Activated naive CD4-positive, alpha-beta T cell treated with anti-CD3 and anti-CD28 coated beads, Interleukin-2, amount 10 ng/mL, durations not matched to agents 7 days and 5 days (primary cell): ENCODE data around the gene PRR7.
"Not testable (repeated sequence)": the region's sequence is repeated elsewhere in the genome, so short reads cannot be mapped to it uniquely, and the experiment has no call there.

Experiments used
- CTCF ChIA-PET: fragments of 350-600 bp; sonication (Branson Sonifier 250); formaldehyde crosslinking; loops from one replicate; lab custom pipeline; 2021; ENCODE audit warnings: antibody characterized with exemption; lab: Charles Lee
- DNase-seq: peaks from one replicate; pipeline ENCODE4 v3.0.0-alpha.2; 2020
- H3K27ac Mint-ChIP-seq: one replicate; pipeline ENCODE4 v1.8.0; 2021; ENCODE audit warnings: mild to moderate bottlenecking, moderate library complexity, mixed read lengths
- H3K27me3 Mint-ChIP-seq: one replicate; pipeline ENCODE4 v1.8.0; 2021; ENCODE audit warnings: mild to moderate bottlenecking, mixed read lengths
- H3K36me3 Mint-ChIP-seq: one replicate; pipeline ENCODE4 v1.8.0; 2021; ENCODE audit warnings: mixed read lengths
- H3K4me1 Mint-ChIP-seq: one replicate; pipeline ENCODE4 v1.8.0; 2021; ENCODE audit warnings: mixed read lengths
- H3K4me3 Mint-ChIP-seq: one replicate; pipeline ENCODE4 v1.8.0; 2021; ENCODE audit warnings: mild to moderate bottlenecking, moderate library complexity, mixed read lengths
- H3K9me3 Mint-ChIP-seq: one replicate; pipeline ENCODE4 v1.8.0; 2021; ENCODE audit warnings: mixed read lengths

Gene PRR7

GRCh38 chr5:177410575-177410974 is 36.0 kb upstream of the PRR7 start:
- Mint-ChIP-seq H3K27me3 (peaks cover 46% of the 10 kb centered on the region), H3K4me3 (no peak overlapping the region), H3K27ac (no peak overlapping the region), H3K36me3 (no peaks in the 10 kb centered on the region), H3K9me3 (no peaks in the 10 kb centered on the region), H3K4me1 (peaks cover 42% of the 10 kb centered on the region)
- CTCF ChIA-PET = interaction anchor here (0.6 kb wide), 1 partner anchor 134 kb away, joined by 3 read pairs; no protein-coding TSS in a partner anchor
- DNase-seq = no peak

- Mint-ChIP-seq H3K27me3 (peaks cover 40% of the 10 kb centered on the region), H3K36me3 (no peaks in the 10 kb centered on the region), H3K27ac (peak overlapping the region; percentile 50), H3K9me3 (no peaks in the 10 kb centered on the region), H3K4me3 (no peak overlapping the region), H3K4me1 (peaks cover 37% of the 10 kb centered on the region)
- CTCF ChIA-PET = interaction anchor here (1.0 to 2.1 kb wide), 4 partner anchors 9 to 42 kb away, joined by 4 to 6 read pairs (median 4); no protein-coding TSS in a partner anchor
- no peak for DNase-seq
Observed at GRCh38 chr5:177412603-177413233, 33.9 kb upstream of the PRR7 start.

GRCh38 chr5:177414481-177414880 is 32.1 kb upstream of the PRR7 start:
- Mint-ChIP-seq H3K4me3 (no peak overlapping the region), H3K27ac (no peak overlapping the region), H3K36me3 (no peaks in the 10 kb centered on the region), H3K4me1 (peaks cover 37% of the 10 kb centered on the region), H3K27me3 (peaks cover 28% of the 10 kb centered on the region), H3K9me3 (no peaks in the 10 kb centered on the region)
- CTCF ChIA-PET = interaction anchor here (1.1 to 2.0 kb wide), 3 partner anchors 10 to 42 kb away, joined by 3 to 13 read pairs (median 6); no protein-coding TSS in a partner anchor
- DNase-seq = no peak

- H3K9me3 Mint-ChIP-seq, H3K36me3 Mint-ChIP-seq, DNase-seq, H3K4me3 Mint-ChIP-seq, H3K27ac Mint-ChIP-seq: not testable (repeated sequence)
- CTCF ChIA-PET = interaction anchor here (1.6 to 1.7 kb wide), 2 partner anchors 12 to 14 kb away, joined by 5 read pairs; no protein-coding TSS in a partner anchor
- H3K27me3 Mint-ChIP-seq = peaks cover 26% of the 10 kb centered on the region
- peaks cover 22% of the 10 kb centered on the region for H3K4me1 Mint-ChIP-seq
Observed at GRCh38 chr5:177417081-177417480, 29.5 kb upstream of the PRR7 start.

GRCh38 chr5:177419046-177419445 is 27.6 kb upstream of the PRR7 start:
- Mint-ChIP-seq H3K36me3 (no peaks in the 10 kb centered on the region), H3K4me1 (peaks cover 12% of the 10 kb centered on the region), H3K27me3 (peaks cover 20% of the 10 kb centered on the region), H3K27ac (no peak overlapping the region), H3K9me3 (peaks cover 4% of the 10 kb centered on the region), H3K4me3 (no peak overlapping the region)
- DNase-seq = no peak
- CTCF ChIA-PET = interaction anchor here (0.6 to 2.3 kb wide), 4 partner anchors 11 to 26 kb away, joined by 3 to 8 read pairs (median 3); no protein-coding TSS in a partner anchor

GRCh38 chr5:177420472-177420871 is 26.1 kb upstream of the PRR7 start:
- not testable (repeated sequence) for H3K9me3 Mint-ChIP-seq, H3K36me3 Mint-ChIP-seq, DNase-seq, H3K27ac Mint-ChIP-seq, H3K4me3 Mint-ChIP-seq
- Mint-ChIP-seq H3K27me3 (peaks cover 17% of the 10 kb centered on the region), H3K4me1 (peaks cover 17% of the 10 kb centered on the region)
- CTCF ChIA-PET = interaction anchor here (2.3 kb wide), 1 partner anchor 16 kb away, joined by 8 read pairs; no protein-coding TSS in a partner anchor

- no peaks in the 10 kb centered on the region for H3K36me3 Mint-ChIP-seq
- peaks cover 20% of the 10 kb centered on the region for H3K4me1 Mint-ChIP-seq
- CTCF ChIA-PET = interaction anchor here (1.4 to 14.5 kb wide), 2 partner anchors 16 to 34 kb away, joined by 3 to 172 read pairs; partner anchors contain the start of genes F12 and PFN3
- H3K4me3 Mint-ChIP-seq = no peak overlapping the region
- no peak overlapping the region for H3K27ac Mint-ChIP-seq
- no peak for DNase-seq
- H3K27me3 Mint-ChIP-seq = peaks cover 13% of the 10 kb centered on the region
- H3K9me3 Mint-ChIP-seq = peaks cover 4% of the 10 kb centered on the region
Observed at GRCh38 chr5:177421062-177421798, 25.4 kb upstream of the PRR7 start.

- H3K4me3 Mint-ChIP-seq = no peak overlapping the region
- peaks cover 16% of the 10 kb centered on the region for H3K36me3 Mint-ChIP-seq
- DNase-seq = no peak
- CTCF ChIA-PET = interaction anchor here (1.2 to 14.5 kb wide), 4 partner anchors 8 to 33 kb away, joined by 3 to 172 read pairs (median 46); partner anchors contain the start of genes F12 and PFN3
- H3K9me3 Mint-ChIP-seq = peaks cover 4% of the 10 kb centered on the region
- H3K4me1 Mint-ChIP-seq = peaks cover 27% of the 10 kb centered on the region
- peaks cover 6% of the 10 kb centered on the region for H3K27me3 Mint-ChIP-seq
- H3K27ac Mint-ChIP-seq = no peak overlapping the region
Observed at GRCh38 chr5:177423671-177424070, 22.9 kb upstream of the PRR7 start.

- Mint-ChIP-seq H3K4me1 (peaks cover 44% of the 10 kb centered on the region), H3K27ac (peak overlapping the region; percentile 97), H3K4me3 (peak overlapping the region; percentile 86), H3K9me3 (peaks cover 4% of the 10 kb centered on the region), H3K27me3 (no peaks in the 10 kb centered on the region), H3K36me3 (peaks cover 30% of the 10 kb centered on the region)
- CTCF ChIA-PET = interaction anchor here (0.7 to 14.5 kb wide), 4 partner anchors 20 to 36 kb away, joined by 3 to 172 read pairs (median 46); partner anchors contain the start of genes F12 and PFN3
- no peak for DNase-seq
Observed at GRCh38 chr5:177425196-177425800, 21.3 kb upstream of the PRR7 start.

- peak; percentile 100 for DNase-seq
- CTCF ChIA-PET = interaction anchor here (0.7 to 14.5 kb wide), 8 partner anchors 18 to 116 kb away, joined by 3 to 172 read pairs (median 4); partner anchors contain the start of genes F12 and PFN3
- Mint-ChIP-seq H3K4me1 (peaks cover 50% of the 10 kb centered on the region), H3K36me3 (peaks cover 36% of the 10 kb centered on the region), H3K27me3 (no peaks in the 10 kb centered on the region), H3K27ac (peak overlapping the region; percentile 97), H3K4me3 (peak overlapping the region; percentile 86), H3K9me3 (peaks cover 4% of the 10 kb centered on the region)
Observed at GRCh38 chr5:177425801-177426565, 20.6 kb upstream of the PRR7 start.

GRCh38 chr5:177426566-177427210 is 19.9 kb upstream of the PRR7 start, which contains the start of gene GRK6:
GRK6 (plus strand) TSS chr5:177426676; CDS start chr5:177426846, 170 bp downstream.
- Mint-ChIP-seq H3K4me3 (peak within 1 kb of the TSS; percentile 92), H3K27me3 (no peaks in the 10 kb centered on the region), H3K36me3 (peaks cover 42% of the 10 kb centered on the region), H3K4me1 (peaks cover 56% of the 10 kb centered on the region), H3K9me3 (peaks cover 4% of the 10 kb centered on the region), H3K27ac (peak within 1 kb of the TSS; percentile 97)
- DNase-seq = peak; percentile 87
- CTCF ChIA-PET = interaction anchor here (0.7 to 14.5 kb wide), 7 partner anchors 17 to 117 kb away, joined by 3 to 172 read pairs (median 5); partner anchors contain the start of genes F12 and PFN3

- peak; percentile 33 for DNase-seq
- no peaks in the 10 kb centered on the region for H3K27me3 Mint-ChIP-seq
- H3K27ac Mint-ChIP-seq = peak overlapping the region; percentile 95
- no peaks in the 10 kb centered on the region for H3K9me3 Mint-ChIP-seq
- CTCF ChIA-PET = interaction anchor here (1.6 to 14.5 kb wide), 3 partner anchors 22 to 117 kb away, joined by 5 to 172 read pairs (median 89); partner anchors contain the start of genes F12 and PFN3
- H3K36me3 Mint-ChIP-seq = peaks cover 48% of the 10 kb centered on the region
- H3K4me3 Mint-ChIP-seq = peak overlapping the region; percentile 92
- H3K4me1 Mint-ChIP-seq = peaks cover 60% of the 10 kb centered on the region
Observed at GRCh38 chr5:177427211-177427822, 19.3 kb upstream of the PRR7 start.
